Peyer's patch (tissue), 4 donors: ENCODE results near the gene ARHGAP26.

Experiments
- POLR2A ChIP-seq, 2 donors: fragments of 450-650 bp; IDR thresholded peaks; one replicate each; pipeline ENCODE4 v1.5.1; 2017; ENCODE audit warnings: antibody characterized with exemption in 2 of 2, mild to moderate bottlenecking in 2 of 2, moderate library complexity in 2 of 2
- TF ChIP-seq, protein P1 (sequence below), 6 experiments: fragments of 450-650 bp in 4 of 6; fragments of 200-600 bp in 2 of 6; sonication (generic) in 1 of 6; IDR thresholded peaks; one replicate each; pipeline ENCODE4 v1.5.1; 2017 to 2019; ENCODE audit warnings: antibody characterized with exemption in 6 of 6, mild to moderate bottlenecking in 3 of 6, moderate library complexity in 1 of 6

DNA sequence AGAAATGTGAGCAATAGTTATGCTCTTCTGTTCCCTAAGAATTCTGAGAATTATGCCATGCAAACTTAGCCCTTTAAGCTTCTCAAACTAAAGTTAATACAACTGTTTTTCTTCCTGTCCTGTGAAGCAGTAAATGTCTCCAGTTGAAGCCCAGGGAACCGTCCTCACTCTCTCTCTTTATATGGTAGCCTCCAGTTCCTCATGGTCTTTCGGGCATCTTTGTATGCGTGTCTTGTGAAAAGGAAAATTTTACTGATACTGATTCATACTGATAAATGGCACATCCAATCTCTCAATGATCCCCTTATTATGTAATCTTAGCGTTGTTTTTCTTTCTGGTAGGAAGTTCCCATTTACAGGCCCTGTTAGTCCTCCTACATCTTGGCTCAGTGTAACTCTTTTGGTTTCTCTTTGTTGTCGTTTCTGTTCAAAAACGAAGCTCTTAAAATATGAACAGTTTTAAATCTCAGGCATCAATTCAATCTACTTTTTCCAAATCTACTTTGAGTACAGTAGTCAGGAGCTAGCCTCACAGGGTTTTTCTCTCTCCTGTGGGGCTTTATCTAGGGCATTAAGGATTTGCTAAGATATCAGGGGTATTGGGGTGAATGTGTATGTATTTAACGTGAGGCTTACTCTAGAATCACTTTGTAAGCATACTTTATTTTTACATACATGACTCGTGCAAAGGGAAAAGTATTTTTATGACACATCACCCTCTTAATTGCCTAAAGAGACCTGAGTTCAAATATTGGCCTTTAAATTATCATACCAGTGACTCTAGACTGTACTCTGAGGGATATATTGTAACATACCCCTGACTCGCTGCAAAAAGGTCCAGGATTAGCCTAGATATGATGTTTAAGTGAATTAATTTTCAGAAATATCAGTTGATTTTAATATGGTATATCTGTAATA is 375.3 kb downstream of the ARHGAP26 start:
- TF ChIP-seq, protein P1, sequence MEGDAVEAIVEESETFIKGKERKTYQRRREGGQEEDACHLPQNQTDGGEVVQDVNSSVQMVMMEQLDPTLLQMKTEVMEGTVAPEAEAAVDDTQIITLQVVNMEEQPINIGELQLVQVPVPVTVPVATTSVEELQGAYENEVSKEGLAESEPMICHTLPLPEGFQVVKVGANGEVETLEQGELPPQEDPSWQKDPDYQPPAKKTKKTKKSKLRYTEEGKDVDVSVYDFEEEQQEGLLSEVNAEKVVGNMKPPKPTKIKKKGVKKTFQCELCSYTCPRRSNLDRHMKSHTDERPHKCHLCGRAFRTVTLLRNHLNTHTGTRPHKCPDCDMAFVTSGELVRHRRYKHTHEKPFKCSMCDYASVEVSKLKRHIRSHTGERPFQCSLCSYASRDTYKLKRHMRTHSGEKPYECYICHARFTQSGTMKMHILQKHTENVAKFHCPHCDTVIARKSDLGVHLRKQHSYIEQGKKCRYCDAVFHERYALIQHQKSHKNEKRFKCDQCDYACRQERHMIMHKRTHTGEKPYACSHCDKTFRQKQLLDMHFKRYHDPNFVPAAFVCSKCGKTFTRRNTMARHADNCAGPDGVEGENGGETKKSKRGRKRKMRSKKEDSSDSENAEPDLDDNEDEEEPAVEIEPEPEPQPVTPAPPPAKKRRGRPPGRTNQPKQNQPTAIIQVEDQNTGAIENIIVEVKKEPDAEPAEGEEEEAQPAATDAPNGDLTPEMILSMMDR (IDR thresholded peaks at IDR 0.05) = no peak
- no peak for TF ChIP-seq POLR2A (IDR thresholded peaks at IDR 0.05)
